22Rv1 (cell line): Measurements from ENCODE around the gene SYNE4.

Experiments used
- ZFX ChIP-seq: fragments of 450-650 bp; IDR thresholded peaks from 2 replicates; pipeline ENCODE4 v1.6.1; 2017; ENCODE audit warnings: antibody characterized with exemption, borderline replicate concordance
- TF ChIP-seq, protein P1 (sequence below): fragments of 450-650 bp; IDR thresholded peaks from 2 replicates; pipeline ENCODE4 v1.5.1; 2017; ENCODE audit warnings: mild to moderate bottlenecking

DNA sequence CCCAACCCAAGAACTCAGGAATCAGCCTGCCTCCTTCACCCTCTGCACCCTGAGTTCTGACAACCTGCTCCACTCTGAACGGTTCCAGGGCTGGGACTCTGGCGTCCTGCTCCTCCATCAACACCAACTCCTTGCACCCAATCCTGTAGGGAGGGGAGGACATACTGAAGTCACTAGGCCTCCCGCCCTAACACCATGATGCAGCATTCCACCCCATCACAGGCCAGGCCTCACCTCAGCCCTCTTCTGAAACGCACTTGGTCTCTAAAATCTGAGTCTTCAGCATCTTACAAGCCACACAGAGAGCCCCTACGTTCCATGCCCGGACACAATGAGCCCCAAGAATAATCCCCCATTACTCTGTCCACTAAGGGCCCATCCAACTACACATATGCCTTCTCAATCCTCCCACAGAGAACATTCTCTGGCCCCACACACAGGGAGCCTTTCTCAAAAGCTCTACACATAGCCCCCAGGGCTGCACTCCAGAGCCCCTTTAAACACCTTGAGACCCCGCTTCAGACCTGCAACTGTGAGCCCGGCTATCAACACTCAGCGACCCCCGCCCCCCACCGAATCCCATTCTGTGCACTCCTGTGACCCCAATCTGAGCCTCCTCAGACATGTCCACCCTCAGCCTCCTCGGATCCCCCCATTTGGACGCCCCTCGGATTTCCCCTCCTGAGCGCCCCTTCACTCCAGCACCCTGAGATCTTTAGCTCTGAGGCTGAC is 4.8 kb upstream of the SYNE4 start:
- TF ChIP-seq, protein P1, sequence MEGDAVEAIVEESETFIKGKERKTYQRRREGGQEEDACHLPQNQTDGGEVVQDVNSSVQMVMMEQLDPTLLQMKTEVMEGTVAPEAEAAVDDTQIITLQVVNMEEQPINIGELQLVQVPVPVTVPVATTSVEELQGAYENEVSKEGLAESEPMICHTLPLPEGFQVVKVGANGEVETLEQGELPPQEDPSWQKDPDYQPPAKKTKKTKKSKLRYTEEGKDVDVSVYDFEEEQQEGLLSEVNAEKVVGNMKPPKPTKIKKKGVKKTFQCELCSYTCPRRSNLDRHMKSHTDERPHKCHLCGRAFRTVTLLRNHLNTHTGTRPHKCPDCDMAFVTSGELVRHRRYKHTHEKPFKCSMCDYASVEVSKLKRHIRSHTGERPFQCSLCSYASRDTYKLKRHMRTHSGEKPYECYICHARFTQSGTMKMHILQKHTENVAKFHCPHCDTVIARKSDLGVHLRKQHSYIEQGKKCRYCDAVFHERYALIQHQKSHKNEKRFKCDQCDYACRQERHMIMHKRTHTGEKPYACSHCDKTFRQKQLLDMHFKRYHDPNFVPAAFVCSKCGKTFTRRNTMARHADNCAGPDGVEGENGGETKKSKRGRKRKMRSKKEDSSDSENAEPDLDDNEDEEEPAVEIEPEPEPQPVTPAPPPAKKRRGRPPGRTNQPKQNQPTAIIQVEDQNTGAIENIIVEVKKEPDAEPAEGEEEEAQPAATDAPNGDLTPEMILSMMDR, result no peak
- TF ChIP-seq ZFX, result no peak
